Stomach (tissue), 4 donors: ENCODE measurements around the gene RAPSN.

ENCODE experiments used
- CTCF ChIP-seq, 7 experiments: fragments of 450-650 bp in 4 of 7; fragments of 200-600 bp in 3 of 7; sonication (generic) in 3 of 7; IDR thresholded peaks; one replicate each; pipeline ENCODE4 v1.5.1; 2016 to 2019; ENCODE audit warnings: antibody characterized with exemption in 7 of 7, control low read depth in 2 of 7, mild to moderate bottlenecking in 1 of 7
- POLR2A ChIP-seq, 4 donors: fragments of 450-650 bp; IDR thresholded peaks; one replicate each; pipeline ENCODE4 v1.6.1; 2016; ENCODE audit warnings: antibody characterized with exemption in 4 of 4, control low read depth in 2 of 4, mild to moderate bottlenecking in 1 of 4, moderate library complexity in 1 of 4
- POLR2AphosphoS5 ChIP-seq, 3 donors: sonication (generic); formaldehyde crosslinking; IDR thresholded peaks; one replicate each; pipeline ENCODE4 v1.6.1; 2016; ENCODE audit warnings: antibody characterized with exemption in 3 of 3

- TF ChIP-seq CTCF (IDR thresholded peaks at IDR 0.05) (no peak), POLR2A (IDR thresholded peaks at IDR 0.05) (no peak), POLR2AphosphoS5 (IDR thresholded peaks at IDR 0.05) (no peak)
Observed at GRCh38 chr11:47438721-47439120, 10.2 kb downstream of the RAPSN start.
